Fibroblast of the aortic adventitia (primary cell): ENCODE measurements around the gene MPG. TPM values are rescaled to one million over a fixed set of nuclear protein-coding genes. Genes with fewer than 3 reads are reported as not detected.

Experiments used
- DNase-seq: peaks from one replicate; pipeline ENCODE4 v3.0.0-alpha.2; 2010; ENCODE audit warnings: low read depth
- H3K4me3 ChIP-seq: 2 replicates; pipeline ENCODE4 v1.5.1; 2011; ENCODE audit warnings: low read depth, mild to moderate bottlenecking, control low read depth, low read length, moderate library complexity
- total RNA-seq: library from RNA; depleted of rRNA; stranded (reverse); fragments of >200 nt; gene quantifications from 2 replicates; pipeline ENCODE4 v1.2.3, GENCODE V29; 2012; ENCODE audit warnings: low replicate concordance
- TF ChIP-seq, protein P1 (sequence below): IDR thresholded peaks from 2 replicates; pipeline ENCODE4 v1.5.1; 2011; ENCODE audit warnings: mild to moderate bottlenecking, low read length, control low read depth, inconsistent platforms; ENCODE audit not compliant: insufficient read depth

The MPG gene
- total RNA-seq, 1 donor, result 124 TPM

DNA sequence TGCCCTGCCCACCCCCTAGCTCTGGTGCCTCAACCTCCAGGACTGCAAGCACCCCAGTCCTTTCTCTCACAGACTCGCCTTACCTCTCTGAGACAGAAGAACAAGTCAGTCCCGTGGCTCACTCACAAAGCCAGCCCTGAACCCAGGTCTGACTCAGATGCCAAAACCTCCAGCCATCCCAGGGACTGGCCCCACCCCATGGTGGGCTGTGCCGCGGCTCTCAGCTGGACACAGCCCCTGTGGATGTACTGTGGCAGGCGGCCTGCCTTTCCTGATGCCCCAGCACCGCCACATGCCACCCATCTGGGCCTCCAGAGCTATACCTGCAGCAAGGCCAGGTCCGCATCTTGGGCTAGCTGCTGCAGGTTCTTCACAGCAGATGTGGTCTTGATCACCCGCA is 19.8 kb downstream of the MPG start:
- no peak for DNase-seq

DNA sequence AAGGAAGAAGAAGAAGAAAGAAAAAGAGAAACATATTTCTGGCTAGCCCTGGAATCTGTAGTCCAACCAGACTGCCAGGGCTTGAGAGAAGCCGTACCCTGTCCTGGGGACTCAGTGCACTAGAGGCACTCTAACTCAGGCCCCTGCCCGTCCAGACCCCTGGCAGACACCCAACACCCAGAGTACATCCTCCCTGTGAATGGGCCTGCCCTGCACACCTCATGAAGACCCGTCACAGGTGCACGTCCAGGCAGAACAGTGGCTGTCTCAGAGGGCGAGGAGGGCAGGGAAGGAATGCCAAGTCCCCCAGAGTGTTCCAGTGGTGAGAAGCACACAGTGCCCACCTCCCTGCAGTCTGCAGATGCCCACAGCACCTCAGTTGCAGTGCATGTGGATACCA is 23.0 kb downstream of the MPG start:
- no peak overlapping the region for H3K4me3 ChIP-seq
- TF ChIP-seq, protein P1, sequence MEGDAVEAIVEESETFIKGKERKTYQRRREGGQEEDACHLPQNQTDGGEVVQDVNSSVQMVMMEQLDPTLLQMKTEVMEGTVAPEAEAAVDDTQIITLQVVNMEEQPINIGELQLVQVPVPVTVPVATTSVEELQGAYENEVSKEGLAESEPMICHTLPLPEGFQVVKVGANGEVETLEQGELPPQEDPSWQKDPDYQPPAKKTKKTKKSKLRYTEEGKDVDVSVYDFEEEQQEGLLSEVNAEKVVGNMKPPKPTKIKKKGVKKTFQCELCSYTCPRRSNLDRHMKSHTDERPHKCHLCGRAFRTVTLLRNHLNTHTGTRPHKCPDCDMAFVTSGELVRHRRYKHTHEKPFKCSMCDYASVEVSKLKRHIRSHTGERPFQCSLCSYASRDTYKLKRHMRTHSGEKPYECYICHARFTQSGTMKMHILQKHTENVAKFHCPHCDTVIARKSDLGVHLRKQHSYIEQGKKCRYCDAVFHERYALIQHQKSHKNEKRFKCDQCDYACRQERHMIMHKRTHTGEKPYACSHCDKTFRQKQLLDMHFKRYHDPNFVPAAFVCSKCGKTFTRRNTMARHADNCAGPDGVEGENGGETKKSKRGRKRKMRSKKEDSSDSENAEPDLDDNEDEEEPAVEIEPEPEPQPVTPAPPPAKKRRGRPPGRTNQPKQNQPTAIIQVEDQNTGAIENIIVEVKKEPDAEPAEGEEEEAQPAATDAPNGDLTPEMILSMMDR, result no peak

More for the DNA sequence above, 19.8 kb downstream of the MPG start:
- H3K4me3 ChIP-seq, result no peak overlapping the region
- TF ChIP-seq, protein P1, result no peak

DNA sequence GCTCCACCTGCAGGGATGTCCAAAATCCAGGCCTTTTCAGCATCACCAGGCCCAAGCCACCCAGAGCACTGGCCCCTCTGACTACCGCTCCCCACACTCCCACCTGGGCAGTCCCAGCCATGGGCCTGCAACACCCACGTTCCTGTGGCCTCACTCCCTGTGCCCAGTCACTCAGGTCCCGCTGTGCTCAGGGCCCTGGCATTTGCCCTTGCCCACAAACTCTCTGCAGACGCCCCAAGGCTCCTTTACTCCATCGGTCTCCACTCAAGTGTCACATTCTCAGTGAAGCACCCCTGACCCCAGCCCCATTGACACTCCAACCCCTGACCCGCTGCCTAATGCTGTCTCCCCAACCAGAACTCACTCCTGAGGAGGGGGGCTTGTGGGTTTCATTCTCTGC is 23.6 kb downstream of the MPG start:
- TF ChIP-seq, protein P1, result no peak

More for the DNA sequence above, 23.0 kb downstream of the MPG start:
- no peak for DNase-seq

GRCh38 chr16:102060-102855 is 24.2 kb downstream of the MPG start:
- H3K4me3 ChIP-seq, result no peak overlapping the region
- TF ChIP-seq, protein P1, result peak; percentile 17
- peak; percentile 69 for DNase-seq

More for the DNA sequence above, 23.6 kb downstream of the MPG start:
- no peak overlapping the region for H3K4me3 ChIP-seq
- no peak for DNase-seq

DNA sequence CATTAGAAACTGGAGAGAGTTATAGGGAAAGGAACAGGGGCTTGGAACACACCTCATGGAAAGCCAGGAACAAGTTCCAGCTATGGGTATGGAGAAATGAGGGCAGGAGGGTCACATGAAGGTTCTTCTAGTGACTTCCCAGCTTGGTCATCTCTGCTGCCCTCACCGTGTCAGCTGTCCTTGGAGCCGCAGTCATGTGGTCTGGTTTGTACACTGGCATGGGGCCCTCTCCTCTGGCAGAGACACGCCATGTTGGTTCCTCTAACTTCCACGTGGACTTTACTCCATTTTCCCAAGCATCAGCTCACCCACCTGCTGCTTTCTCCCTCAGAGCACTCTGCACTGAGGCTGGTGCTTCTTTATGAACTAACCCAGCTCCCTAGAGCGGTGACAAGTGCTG is 26.3 kb downstream of the MPG start:
- DNase-seq, result no peak
- H3K4me3 ChIP-seq, result no peak overlapping the region
- TF ChIP-seq, protein P1, result no peak

DNA sequence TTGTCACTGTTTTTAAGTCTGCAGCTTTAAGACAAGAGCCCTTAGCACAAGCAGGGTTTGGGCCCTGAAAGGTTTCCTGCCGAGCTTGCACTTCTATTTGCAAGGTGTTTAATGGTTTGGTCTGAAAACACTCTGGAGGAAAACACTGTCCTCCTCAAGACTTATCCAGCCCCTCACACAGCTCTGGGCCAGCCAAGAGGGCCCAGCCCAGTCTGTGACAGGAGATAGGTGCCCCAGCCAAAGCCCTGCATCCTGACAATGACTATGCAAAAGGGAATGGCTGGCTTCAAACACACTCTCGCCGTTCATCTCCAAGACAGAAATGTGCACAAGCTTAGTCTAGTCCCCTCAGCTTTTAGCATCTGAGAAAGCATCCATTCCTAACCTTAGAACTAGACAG is 26.9 kb downstream of the MPG start:
- H3K4me3 ChIP-seq, result no peak overlapping the region
- no peak for DNase-seq
- TF ChIP-seq, protein P1, result no peak
